Pancreas (tissue), 10 donors: Measurements from ENCODE around the gene B3GNT2. TPM values are rescaled to one million over a fixed set of nuclear protein-coding genes. Genes with fewer than 3 reads are reported as not detected.

Experiments used
- ATAC-seq, 4 donors: fragments of 200-7000 bp; cut with Tn5 transposase; one replicate each; pipeline versions ENCODE4 v1.8.0 to v1.9.1; 2020; ENCODE audit warnings: mild to moderate bottlenecking in 4 of 4, moderate library complexity in 4 of 4
- DNase-seq, 6 donors: peaks; one replicate each; pipeline ENCODE4 v3.0.0-alpha.2; 2020
- FAIRE-seq: peaks from 2 replicates; lab custom pipeline; 2012; peaks lifted over from hg19 to GRCh38; lab: Jason Lieb, UNC
- H3K27ac ChIP-seq, 4 donors: fragments of 200-600 bp; sonication (generic); 1 replicate in 3 of 4; 2 replicates in 1 of 4; pipeline versions ENCODE4 v1.5.0 to v1.8.0; 2020
- H3K27me3 ChIP-seq, 4 donors: fragments of 200-600 bp; one replicate each; pipeline ENCODE4 v1.8.0; 2021
- H3K36me3 ChIP-seq, 3 donors: fragments of 200-600 bp; sonication (generic) in 1 of 3; one replicate each; pipeline versions ENCODE4 v1.5.0 to v1.8.0; 2020 to 2021
- H3K4me1 ChIP-seq, 3 donors: fragments of 200-600 bp; one replicate each; pipeline ENCODE4 v1.8.0; 2021
- H3K4me3 ChIP-seq, 4 donors: fragments of 200-600 bp; sonication (generic) in 2 of 4; one replicate each; pipeline versions ENCODE4 v1.5.0 to v1.8.0; 2020 to 2021
- H3K9me3 ChIP-seq, 4 donors: fragments of 200-600 bp; one replicate each; pipeline ENCODE4 v1.8.0; 2021
- WGBS, 2 donors: extraction: QIAGEN DNeasy Blood & Tissue Kit; methylation state at CpG; one replicate each; pipeline ENCODE4 v1.1.7; 2013; 5-methylcytosine and 5-hydroxymethylcytosine counted together
- intact Hi-C, 3 donors: fragments of 100-400 bp; cut with DNase I; formaldehyde crosslinking; loops; one replicate each; pipeline versions ENCODE4 v1.11.1 to v1.14.2; 2022
- polyA plus RNA-seq, 2 donors: library from polyadenylated mRNA; stranded (reverse); fragments of 200-250 nt; gene quantifications; one replicate each; pipeline ENCODE4 v1.2.3, GENCODE V29; 2013
- total RNA-seq, 6 donors: library from RNA; stranded (reverse); fragmentation: NEBNext Ultra II Directional in 4 of 6; extraction: Animal tissue kit (Norgen Biotek cat#: 25700) in 4 of 6; gene quantifications; one replicate each; pipeline versions ENCODE4 v1.2.1 to v1.2.4, GENCODE V29; 2021 to 2023
- TF ChIP-seq, protein P1 (sequence below), 4 donors: fragments of 200-600 bp; sonication (generic) in 3 of 4; IDR thresholded peaks; one replicate each; pipeline versions ENCODE4 v1.5.0 to v1.8.0; 2021; ENCODE audit warnings: antibody characterized with exemption in 4 of 4
- donor health status: healthy with polysubstance abuse.
- donor health status: DM: no; HTN: no; CAD: no; lungs with moderate emphysema.
- donor health status: DM: no; HTN: no; CAD: no.
- donor health status: control.
- donor health status: control.
- donor health status: Bipolar disorder and iron deficiency.
- donor health status: DM: yes; HTN: yes; CAD: no.
- donor health status: DM: no; HTN: no; CAD: no.
- donor health status: DM: no; HTN: no; CAD: no.
- donor health status: DM: yes; HTN: yes; CAD: no.

The B3GNT2 gene
- total and polyA plus RNA-seq, 8 donors: 3.7 to 15.4 (median 11.2) TPM

DNA sequence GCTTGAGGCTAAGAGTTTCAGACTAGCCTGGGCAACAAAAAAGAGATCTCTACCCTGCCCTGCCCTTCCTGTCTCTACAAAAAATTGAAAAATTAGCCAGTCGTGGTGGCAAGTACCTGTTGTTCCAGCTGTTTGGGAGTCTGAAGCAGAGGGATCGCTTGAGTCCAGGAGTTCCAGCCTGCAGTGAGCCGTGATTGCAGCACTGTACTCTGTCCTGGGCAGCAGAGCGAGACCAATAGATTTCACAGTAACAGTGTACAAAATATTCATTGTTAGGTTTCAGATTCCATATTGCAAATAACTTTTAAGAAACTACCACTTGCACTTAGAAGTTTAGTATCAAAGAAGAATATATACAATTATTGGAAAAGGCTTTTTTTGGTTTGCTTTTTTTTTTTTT, 54.3 kb downstream of the B3GNT2 start:
- Histone ChIP-seq H3K4me1 (no peaks in the 10 kb centered on the region), H3K27ac (no peak overlapping the region), H3K27me3 (no peaks in the 10 kb centered on the region), H3K4me3 (no peak overlapping the region), H3K9me3 (no peaks in the 10 kb centered on the region), H3K36me3 (no peaks in the 10 kb centered on the region)
- ATAC-seq: no peak
- 88 to 95% methylated on average over 4 of the region's 4 CpGs for WGBS, 2 donors
- DNase-seq: no peak
- intact Hi-C loops: no loop called here
- no peak for FAIRE-seq
- TF ChIP-seq, protein P1, sequence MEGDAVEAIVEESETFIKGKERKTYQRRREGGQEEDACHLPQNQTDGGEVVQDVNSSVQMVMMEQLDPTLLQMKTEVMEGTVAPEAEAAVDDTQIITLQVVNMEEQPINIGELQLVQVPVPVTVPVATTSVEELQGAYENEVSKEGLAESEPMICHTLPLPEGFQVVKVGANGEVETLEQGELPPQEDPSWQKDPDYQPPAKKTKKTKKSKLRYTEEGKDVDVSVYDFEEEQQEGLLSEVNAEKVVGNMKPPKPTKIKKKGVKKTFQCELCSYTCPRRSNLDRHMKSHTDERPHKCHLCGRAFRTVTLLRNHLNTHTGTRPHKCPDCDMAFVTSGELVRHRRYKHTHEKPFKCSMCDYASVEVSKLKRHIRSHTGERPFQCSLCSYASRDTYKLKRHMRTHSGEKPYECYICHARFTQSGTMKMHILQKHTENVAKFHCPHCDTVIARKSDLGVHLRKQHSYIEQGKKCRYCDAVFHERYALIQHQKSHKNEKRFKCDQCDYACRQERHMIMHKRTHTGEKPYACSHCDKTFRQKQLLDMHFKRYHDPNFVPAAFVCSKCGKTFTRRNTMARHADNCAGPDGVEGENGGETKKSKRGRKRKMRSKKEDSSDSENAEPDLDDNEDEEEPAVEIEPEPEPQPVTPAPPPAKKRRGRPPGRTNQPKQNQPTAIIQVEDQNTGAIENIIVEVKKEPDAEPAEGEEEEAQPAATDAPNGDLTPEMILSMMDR (IDR thresholded peaks at IDR 0.05): no peak

- Histone ChIP-seq H3K9me3 (no peaks in the 10 kb centered on the region), H3K27me3 (no peaks in the 10 kb centered on the region), H3K27ac (no peak overlapping the region), H3K36me3 (no peaks in the 10 kb centered on the region), H3K4me1 (no peaks in the 10 kb centered on the region), H3K4me3 (no peak overlapping the region)
- intact Hi-C loops: no loop called here
- 96% methylated on average over 1 of the region's 1 CpG for WGBS, 2 donors
- ATAC-seq (peak in 3 of 4 donors; percentile 23 to 60 (median 31)), FAIRE-seq (no peak), DNase-seq (no peak)
- TF ChIP-seq, protein P1 (IDR thresholded peaks at IDR 0.05): no peak
These were observed 58.7 kb downstream of the B3GNT2 start for GRCh38 chr2:62254424-62255266.

DNA sequence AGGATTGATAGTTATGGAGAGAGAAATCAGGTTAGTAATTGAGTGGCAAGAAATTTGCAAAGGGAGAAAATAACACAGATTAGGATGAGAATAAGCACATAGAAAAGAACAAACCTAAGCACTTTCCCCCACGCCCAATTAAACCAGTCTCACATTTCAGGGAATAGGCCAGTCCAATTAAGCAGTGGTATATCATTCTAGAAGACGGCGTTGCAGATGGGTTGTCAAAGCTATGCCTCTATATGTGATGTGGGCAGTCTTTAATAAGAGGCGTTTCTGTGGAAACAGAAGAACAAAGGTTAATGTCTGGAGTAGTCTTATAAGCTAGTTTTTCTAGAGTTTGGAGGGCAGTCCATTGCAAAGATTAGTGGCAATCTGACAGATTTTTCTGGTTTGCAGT, 61.6 kb downstream of the B3GNT2 start:
- Histone ChIP-seq H3K27me3 (no peaks in the 10 kb centered on the region), H3K27ac (no peak overlapping the region), H3K4me3 (no peak overlapping the region), H3K36me3 (no peaks in the 10 kb centered on the region), H3K9me3 (no peaks in the 10 kb centered on the region), H3K4me1 (no peaks in the 10 kb centered on the region)
- 92 to 94% methylated on average over 4 of the region's 4 CpGs for WGBS, 2 donors
- FAIRE-seq (no peak), DNase-seq (no peak), ATAC-seq (no peak)
- TF ChIP-seq, protein P1 (IDR thresholded peaks at IDR 0.05): no peak
- intact Hi-C loops: no loop called here

DNA sequence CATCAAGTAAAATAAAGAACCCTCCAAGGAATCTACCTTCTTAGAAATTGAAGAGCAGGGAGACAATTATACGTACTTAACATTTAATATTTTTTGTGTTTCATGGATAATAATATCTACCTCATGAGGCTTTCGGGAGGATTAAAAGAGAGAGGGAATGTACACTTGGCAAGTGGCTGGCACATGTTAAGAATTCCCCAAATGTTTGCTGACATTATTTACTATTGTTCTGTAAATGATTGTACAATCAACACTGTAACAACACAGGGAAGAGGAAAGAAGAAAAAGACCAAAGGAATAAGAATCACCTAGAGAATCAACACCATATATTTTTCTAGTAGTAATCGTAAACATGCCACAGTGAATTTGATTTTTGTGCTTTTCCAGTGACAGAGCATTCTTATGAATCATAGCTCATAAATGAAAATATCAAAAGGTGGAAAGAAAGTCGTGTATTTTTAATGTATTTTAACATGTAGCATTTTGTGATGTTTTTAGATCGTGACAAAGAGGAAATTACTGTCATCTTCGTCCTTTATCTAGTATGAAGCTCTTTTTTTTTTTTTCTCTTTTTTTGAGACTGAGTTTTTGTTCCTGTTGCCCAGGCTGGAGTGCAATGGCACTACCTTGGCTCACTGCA, 67.3 kb downstream of the B3GNT2 start:
- TF ChIP-seq, protein P1 (IDR thresholded peaks at IDR 0.05): no peak
- Histone ChIP-seq H3K4me1 (no peaks in the 10 kb centered on the region), H3K9me3 (no peaks in the 10 kb centered on the region), H3K4me3 (no peak overlapping the region), H3K36me3 (no peaks in the 10 kb centered on the region), H3K27me3 (no peaks in the 10 kb centered on the region), H3K27ac (no peak overlapping the region)
- FAIRE-seq: no peak
- peak in 3 of 4 donors; percentile 40 to 62 (median 54) for ATAC-seq
- WGBS, 2 donors: 38 to 43% methylated on average over 6 of the region's 6 CpGs
- no peak for DNase-seq
- intact Hi-C loops: no loop called here

DNA sequence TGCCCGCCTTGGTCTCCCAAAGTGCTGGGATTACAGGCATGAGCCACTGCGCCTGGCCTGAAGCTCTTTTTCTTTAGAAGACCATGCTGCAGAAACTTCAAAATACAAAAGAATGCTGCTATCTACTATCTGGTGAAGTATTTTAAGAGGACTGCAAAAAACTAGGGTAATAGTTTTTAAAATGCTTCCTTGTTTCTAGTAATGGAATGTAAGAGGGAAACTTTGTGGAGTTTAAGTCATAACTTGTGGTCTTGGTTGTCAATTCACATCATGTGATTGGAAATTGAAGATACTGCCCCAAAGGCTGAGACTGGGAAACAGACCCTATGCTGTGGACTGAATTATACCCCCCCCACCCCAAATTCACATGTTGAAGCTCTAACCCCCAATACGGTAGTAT, 68.3 kb downstream of the B3GNT2 start:
- TF ChIP-seq, protein P1 (IDR thresholded peaks at IDR 0.05): no peak
- no peaks in the 10 kb centered on the region for H3K4me1 ChIP-seq

More for the DNA sequence above, 68.3 kb downstream of the B3GNT2 start:
- H3K27ac ChIP-seq: no peak overlapping the region
- ATAC-seq (no peak), DNase-seq (no peak), FAIRE-seq (no peak)
- WGBS, 2 donors: 76 to 78% methylated on average over 3 of the region's 3 CpGs
- no peaks in the 10 kb centered on the region for H3K9me3 ChIP-seq
- no peaks in the 10 kb centered on the region for H3K36me3 ChIP-seq
- intact Hi-C loops: no loop called here
- H3K4me3 ChIP-seq: no peak overlapping the region
- H3K27me3 ChIP-seq: no peaks in the 10 kb centered on the region
